ENCODE results near the gene ZMYND11.
A peak's percentile ranks its signal among the peaks of the same experiment; 100 is the strongest.
"Not testable (repeated sequence)": the region's sequence is repeated elsewhere in the genome, so short reads cannot be mapped to it uniquely, and the experiment has no call there.

ZMYND11 gene

DNA sequence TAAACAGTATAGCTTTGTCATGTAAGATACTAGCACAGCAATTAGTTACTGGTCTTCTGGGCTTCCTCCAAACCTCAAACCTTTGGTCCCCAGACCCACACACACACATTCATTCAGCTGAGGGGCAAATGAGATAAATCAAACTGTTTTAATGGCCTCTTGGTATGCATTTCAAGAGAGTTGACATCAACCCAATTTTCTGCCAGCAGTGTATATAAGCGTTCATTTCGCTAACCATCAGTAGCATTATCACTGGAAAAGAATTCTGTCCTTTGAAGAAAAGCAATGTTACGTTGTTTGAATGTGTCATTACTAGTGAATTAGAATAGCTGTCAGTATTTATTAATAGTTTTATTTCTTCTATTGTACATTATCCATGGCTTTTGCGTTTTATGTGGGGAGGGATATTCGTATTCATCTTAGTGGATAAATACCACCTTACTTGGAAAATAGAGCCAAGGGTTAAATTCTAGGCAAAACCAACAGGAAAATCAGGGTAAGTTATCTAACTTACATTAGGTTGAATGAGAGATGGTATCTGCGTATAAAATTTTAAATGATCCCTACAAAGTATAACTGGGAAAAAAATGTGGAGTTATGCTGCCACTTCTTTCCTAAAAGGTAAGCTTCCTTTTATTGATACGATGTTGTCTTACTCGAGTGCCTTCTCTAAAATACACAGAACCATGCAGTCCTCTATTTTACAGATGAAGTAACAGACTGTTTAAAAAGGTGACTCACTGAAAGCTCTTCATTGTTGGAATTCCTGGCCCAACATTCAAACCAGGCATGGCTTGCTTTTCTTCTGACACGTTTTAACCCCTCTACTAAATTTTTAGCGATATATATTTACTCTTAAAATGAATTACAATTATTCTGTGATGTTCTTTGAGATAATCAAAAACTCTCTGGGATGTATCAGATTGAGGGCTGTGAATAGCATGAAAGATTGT, 2.0 kb upstream of the ZMYND11 start:
- no peak for DNase-seq (ENCODE audit: low spot score)

DNA sequence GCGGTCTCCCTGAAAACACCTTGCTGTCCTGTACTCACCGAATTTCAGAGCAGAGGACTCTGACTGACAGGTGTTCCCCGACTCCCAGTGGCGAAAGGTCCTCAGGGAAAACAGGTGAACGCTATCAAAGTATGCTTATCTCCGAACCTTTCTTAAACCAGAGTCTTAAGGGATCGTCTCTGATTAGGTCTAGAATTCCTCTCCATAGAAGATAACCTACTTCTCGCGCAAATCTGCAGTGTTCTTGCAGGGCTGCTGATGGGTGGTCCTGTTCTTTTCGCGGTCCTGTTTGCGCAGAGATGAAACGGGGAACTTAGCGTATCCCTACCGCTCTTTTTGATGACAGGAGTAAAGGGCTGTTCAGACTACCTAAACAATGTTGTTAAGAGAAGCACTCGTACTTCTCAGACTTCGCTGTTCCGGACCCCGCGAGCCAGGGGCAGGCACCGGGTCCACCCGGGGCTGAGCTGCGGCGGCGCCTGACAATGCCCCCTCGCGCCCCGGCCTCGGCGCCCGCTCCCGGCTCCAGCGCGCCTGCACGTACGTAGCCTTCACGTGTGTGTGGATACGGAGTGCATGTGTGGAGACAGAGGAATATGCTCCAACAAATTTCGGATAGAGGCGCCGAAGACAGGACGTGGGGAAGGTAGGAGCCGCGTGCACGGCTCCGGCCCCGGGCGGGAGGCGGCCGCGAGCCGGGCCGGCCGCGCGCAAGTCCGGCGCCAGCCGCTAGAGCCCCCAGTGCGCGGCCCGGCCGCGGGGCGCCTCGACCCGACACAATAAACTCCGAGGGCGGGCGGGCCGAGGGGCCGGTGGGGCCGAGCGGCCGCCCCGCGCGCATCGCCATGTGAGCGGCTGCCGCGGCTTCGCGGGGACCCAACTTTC, 766 bp upstream of the ZMYND11 start:
- DNase-seq (ENCODE audit: low spot score): peak; percentile 26

DNA sequence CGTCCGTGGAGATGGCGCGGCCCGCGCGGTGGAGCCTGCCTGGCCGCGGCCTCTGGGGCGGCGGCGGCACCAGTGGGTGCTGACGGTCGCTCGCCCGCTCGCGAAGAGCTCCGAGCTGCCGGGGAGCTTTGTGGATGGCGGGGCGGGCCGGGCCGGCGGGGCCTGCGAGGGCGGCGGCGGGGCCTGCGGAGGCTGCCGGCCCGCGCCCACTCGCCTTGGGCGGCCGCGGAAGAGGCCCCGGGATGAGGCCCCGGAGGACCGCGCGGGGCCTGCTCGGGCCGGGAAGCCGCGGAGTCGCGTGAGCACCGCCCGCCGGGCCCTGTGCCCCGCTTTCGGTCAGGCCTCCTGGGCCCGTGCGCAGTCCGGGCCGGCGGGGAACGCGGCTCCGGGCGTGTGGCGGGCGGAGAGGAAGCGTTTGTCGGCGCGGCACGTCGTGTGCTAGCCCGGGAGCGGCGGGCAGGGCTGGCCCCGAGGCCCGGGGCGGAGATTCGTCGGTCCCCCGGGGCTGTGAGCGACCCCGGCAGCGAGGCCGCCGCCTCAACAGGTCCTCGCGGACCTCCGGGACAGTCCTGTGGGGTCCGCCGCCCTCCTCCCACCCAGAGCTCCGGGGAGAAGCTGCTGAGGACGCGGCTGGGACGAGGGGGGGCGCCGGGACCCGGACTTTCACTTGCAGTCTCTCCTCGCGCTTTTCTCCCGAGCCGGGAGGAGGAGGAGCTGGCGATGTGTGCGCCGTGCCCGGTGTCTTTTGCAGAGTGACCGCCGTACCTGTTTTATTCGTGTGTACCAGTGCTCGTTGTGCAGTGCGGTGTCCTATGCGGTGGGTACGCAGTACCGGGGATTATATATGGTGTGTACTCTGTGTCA, 578 bp downstream of the ZMYND11 start:
- peak; percentile 47 for DNase-seq (ENCODE audit: low spot score)

GRCh38 chr10:136465-136762, 1.2 kb downstream of the ZMYND11 start:
- no peak for DNase-seq (ENCODE audit: low spot score)

GRCh38 chr10:137031-137430, 1.8 kb downstream of the ZMYND11 start:
- no peak for DNase-seq (ENCODE audit: low spot score)

DNA sequence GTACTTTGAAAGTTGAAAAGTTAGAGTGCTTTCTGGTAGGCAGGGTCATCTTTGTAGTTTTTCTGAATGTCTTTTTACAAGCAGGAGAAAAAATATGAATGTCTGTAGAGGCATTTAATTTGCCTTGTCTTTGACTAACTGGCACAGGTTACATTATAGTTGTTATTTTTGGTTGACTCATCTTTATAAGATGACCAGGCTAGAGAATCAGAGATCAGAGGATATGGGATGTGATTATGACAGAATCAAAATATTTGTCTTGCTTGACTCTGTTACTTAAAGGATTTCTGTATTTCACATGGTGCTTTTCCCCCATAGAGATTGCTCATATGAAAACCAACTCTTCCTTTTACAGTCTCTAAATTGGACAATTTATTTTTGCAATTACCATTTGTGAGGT, 2.4 kb downstream of the ZMYND11 start:
- no peak for DNase-seq (ENCODE audit: low spot score)

DNA sequence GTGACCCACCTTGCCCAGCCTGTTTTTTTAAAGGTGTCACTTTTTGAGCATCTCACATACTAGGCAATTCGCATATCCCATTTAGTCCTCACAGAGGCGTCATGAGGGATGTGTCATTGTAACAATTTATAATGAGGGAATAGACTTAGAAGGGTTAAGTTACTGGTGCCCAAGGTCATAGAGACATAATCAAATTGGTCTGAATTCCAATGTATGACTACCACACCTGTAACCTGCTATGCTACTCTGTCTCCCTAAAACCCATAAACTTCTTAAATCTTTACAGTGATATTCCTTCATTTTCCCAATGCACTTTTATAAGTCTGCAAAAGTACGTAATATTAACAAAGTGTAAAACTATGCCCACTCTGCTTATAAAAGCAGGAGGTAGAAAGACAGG, 7.1 kb downstream of the ZMYND11 start:
- DNase-seq (ENCODE audit: low spot score): no peak

GRCh38 chr10:152915-153314, 17.7 kb downstream of the ZMYND11 start:
- no peak for DNase-seq (ENCODE audit: low spot score)

DNA sequence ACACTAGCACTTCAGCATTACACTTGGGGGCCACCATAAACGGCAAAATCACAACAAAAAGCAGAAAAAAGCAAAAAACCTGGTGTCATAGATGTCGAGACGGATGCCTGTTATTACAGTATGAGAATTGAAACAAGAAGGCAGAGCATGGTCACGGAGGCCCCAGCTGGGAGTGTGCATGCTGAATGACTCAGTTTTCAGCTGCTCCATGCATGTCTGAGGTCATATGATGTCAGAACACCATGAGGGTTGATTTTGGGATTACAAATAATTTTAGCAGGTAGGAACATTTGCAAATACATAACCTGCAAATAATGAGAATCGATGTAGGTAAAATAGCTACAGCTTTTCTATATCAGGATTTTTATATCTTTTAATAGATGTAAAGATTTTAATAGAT, 19.1 kb downstream of the ZMYND11 start:
- no peak for DNase-seq (ENCODE audit: low spot score)

GRCh38 chr10:167383-167782, 32.1 kb downstream of the ZMYND11 start:
- no peak for DNase-seq (ENCODE audit: low spot score)

GRCh38 chr10:173741-174140, 38.5 kb downstream of the ZMYND11 start:
- DNase-seq (ENCODE audit: low spot score): no peak

- DNase-seq (ENCODE audit: low spot score): no peak
Observed at GRCh38 chr10:176677-177076, 41.4 kb downstream of the ZMYND11 start.

- DNase-seq (ENCODE audit: low spot score): peak; percentile 48
Observed at GRCh38 chr10:178208-178607, 43.0 kb downstream of the ZMYND11 start.

- DNase-seq (ENCODE audit: low spot score): no peak
Observed at GRCh38 chr10:178723-179122, 43.5 kb downstream of the ZMYND11 start.

- no peak for DNase-seq (ENCODE audit: low spot score)
Observed at GRCh38 chr10:182441-183201, 47.4 kb downstream of the ZMYND11 start.

DNA sequence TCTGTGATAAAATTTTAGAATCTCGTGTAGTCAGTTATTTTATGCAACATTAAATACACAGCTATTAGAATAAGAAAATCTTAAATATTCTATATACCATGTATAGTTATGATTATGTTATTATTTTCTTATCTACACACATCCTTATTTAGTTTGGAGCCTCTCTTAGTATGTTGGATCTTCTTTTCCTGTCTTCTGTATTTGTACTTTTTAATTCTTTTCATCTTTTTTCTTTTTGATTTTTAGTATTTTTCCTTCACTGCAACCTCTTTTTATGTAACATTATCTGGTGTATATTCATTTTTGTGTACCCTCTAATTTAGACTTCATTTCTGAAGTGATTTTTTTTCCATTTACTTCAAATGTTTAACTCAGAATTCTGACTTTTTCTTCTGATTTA, 48.9 kb downstream of the ZMYND11 start:
- DNase-seq (ENCODE audit: low spot score): no peak

GRCh38 chr10:184911-185310, 49.7 kb downstream of the ZMYND11 start:
- no peak for DNase-seq (ENCODE audit: low spot score)

DNA sequence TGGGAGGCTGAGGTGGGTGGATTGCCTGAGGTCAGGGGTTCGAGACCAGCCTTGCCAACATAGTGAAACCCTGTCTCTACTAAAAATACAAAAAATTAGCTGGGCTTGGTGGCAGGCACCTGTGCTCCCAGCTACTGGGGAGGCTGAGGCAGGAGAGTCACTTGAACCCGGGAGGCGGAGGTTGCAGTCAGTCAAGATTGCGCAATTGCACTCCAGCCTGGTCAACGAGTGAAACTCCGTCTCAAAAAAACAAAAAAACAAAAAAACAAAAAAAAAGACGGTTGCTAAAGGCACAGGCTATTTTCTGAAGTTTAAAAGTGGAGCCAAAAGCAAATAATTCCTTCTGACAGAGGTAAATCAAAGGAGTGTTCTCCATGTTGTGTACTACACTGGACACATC, 50.3 kb downstream of the ZMYND11 start:
- DNase-seq (ENCODE audit: low spot score): not testable (repeated sequence)

DNA sequence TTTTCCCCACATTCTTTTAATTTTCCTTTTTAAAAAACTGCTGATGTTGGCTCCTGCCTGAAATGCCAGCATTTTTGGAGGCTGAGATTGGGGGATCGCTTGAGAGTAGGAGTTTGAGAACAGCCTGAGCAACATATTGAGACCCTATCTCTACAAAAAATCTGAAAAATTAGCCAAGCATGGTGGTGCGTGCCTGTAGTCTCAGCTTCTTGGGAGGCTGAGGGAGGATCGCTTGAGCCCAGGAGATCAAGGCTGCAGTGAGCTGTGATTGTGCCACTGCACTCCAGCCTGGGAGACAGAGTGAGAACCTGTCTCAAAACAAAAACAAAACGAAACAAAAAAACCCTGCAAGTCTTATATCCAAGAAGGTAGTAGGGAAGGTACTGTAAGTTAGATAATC, 51.7 kb downstream of the ZMYND11 start:
- no peak for DNase-seq (ENCODE audit: low spot score)

- no peak for DNase-seq (ENCODE audit: low spot score)
Observed at GRCh38 chr10:188546-188945, 53.3 kb downstream of the ZMYND11 start.

DNA sequence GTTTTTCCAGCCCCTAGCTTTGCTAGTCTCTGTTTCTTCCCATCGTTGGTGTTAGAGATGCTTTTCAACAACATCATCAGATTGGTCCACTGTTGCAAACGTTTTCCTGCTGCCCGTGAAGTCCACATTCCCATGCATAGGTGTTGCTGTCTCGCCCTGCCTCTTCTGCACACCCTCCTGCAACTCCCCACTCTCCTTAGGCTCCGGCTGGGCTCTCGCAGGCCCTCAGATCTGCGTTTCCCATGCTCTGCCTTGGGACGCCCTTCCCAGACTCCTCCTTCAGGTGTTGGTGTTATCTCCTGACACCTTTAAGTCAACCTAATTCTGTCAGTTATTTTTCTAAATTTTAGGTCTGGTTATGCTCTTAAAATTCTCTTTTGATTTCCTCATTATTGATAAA, 55.0 kb downstream of the ZMYND11 start:
- DNase-seq (ENCODE audit: low spot score): no peak
